HG03442 (cell line): Measurements from ENCODE around the gene DRD1.

Source experiments
- ATAC-seq: cut with Tn5 transposase; IDR thresholded peaks from one replicate; pipeline ENCODE4 v1.9.1; 2021; ENCODE audit warnings: mild to moderate bottlenecking, moderate library complexity; ENCODE audit not compliant: unreplicated experiment

DRD1 gene

DNA sequence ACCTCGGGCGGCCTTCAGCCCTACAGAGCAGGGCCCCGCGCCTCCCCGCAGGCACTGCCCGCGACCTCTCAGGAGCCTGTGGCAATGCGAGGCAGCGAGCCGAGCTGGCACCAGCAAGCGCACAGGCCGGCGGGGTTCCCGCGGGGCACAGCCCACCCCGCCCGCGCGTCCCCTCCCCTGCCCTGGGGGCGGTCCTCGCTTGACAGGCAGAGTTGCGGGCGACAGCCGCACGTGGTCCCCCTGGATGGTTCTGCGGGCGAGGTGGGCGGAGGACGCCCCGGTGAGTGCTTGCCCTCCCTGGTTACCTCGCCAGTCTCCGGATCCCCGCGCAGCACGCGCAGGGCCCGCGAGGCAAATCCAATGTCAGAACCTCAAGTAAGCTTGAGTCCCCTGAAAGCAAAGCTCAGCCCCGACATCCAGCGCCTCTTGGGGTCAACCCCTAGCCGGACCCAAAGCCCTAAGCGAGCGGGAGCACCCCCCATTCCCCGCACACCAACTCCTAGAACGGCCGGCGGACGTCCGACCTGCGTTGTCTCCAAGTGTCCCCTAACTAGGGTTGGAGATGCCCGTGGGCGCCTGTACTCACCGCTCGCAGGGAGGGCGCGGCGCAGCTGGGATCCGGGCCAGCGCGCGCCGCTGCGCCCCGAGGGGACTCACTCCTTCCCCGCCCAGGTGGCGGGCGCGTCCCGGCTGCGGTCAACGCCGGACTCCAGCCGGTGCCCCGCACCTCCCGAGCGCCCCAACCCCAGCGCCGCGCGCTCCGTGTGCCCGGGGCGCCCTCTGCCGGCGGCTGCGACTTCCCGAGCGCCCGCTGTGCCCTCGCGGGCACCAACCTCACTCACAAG lies at the start of gene DRD1:
DRD1 (minus strand) TSS at position 123 of the 845 bp plus-strand sequence. CDS start 1,083 bp downstream, outside the sequence.
- ATAC-seq: no peak

- no peak for ATAC-seq
These were observed 49.7 kb upstream of the DRD1 start for GRCh38 chr5:175493726-175494125.

GRCh38 chr5:175493260-175493659 lies 49.3 kb upstream of the DRD1 start:
- ATAC-seq: no peak

DNA sequence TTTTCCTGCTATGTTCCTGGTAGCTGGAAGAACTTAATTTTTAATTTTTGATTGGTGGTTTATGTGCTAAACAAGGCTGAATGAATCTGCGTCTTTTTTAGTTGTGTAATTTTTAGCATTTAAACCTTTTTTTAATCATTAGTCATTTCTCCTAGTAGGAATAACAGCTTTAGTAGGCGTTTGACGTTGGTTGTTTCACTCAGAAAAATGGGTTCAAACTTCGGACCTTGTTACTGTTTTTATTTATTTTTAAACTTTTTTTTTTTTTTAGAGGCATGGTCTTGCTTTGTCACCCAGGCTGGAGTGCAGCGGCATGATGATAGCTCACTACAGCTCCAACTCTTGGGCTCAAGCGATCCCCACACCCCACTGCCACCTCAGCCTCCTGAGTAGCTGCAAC lies 47.2 kb upstream of the DRD1 start:
- ATAC-seq: no peak

DNA sequence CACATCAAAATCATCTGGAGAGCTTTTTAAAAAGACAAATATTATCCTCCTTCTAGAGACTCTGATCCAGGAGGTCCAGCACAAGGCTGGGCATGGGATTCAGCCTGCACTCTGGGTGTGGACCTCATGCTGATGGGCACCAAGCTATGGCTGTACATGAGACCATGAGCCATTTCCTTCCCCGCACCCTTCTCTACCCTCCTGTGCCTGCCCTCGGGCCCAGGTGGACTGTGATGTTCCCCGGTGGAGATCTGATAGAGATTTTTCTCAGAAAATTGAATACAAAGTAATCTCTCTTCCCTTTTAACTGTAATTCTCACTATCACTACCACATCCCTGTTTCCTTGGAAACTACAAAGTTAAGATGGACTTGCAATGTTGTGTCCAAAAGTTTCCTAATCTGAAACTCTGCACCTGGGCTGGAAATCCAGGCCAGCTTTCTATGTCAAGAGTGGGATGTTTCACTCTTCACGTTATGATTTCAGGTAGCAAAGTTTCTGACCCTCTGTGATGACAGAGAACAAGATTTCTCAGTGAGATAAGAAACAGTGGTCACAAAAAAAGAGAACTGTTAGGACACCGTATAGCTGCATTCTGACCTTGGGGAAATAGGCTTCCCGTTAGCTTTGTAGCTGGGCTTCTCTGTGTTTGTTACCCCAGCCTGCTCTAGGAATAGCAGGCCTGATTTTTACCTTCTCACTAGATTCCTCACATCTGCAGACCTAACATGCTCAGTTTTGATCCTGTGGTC lies 45.9 kb upstream of the DRD1 start:
- peak; percentile 47 for ATAC-seq

GRCh38 chr5:175487514-175488222 lies 43.7 kb upstream of the DRD1 start:
- no peak for ATAC-seq

- no peak for ATAC-seq
These were observed 41.6 kb upstream of the DRD1 start for GRCh38 chr5:175485631-175486030.

DNA sequence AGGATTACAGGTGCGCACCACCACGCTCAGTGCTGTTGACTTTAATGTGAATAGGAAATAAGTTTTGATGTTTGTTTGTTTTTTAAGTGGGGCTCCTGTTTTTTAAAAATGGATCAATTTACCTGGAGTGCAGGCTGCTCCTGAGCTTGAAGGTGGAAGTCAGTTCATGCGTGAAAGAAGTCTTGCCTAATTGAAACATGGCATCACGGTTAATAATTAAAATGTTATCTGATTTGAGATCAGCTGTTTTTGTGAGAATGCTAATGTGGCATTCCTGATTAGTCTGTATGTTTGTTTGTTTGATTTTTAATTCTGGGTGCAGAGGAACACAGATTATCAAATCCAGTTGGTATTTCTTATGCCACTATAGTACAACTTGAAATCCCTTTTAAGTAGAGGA lies 40.8 kb upstream of the DRD1 start:
- no peak for ATAC-seq

- no peak for ATAC-seq
These were observed 40.3 kb upstream of the DRD1 start for GRCh38 chr5:175484322-175484721.

GRCh38 chr5:175483337-175483736 lies 39.4 kb upstream of the DRD1 start:
- ATAC-seq: no peak

- ATAC-seq: peak; percentile 3
These were observed 35.3 kb upstream of the DRD1 start for GRCh38 chr5:175479125-175479881.

DNA sequence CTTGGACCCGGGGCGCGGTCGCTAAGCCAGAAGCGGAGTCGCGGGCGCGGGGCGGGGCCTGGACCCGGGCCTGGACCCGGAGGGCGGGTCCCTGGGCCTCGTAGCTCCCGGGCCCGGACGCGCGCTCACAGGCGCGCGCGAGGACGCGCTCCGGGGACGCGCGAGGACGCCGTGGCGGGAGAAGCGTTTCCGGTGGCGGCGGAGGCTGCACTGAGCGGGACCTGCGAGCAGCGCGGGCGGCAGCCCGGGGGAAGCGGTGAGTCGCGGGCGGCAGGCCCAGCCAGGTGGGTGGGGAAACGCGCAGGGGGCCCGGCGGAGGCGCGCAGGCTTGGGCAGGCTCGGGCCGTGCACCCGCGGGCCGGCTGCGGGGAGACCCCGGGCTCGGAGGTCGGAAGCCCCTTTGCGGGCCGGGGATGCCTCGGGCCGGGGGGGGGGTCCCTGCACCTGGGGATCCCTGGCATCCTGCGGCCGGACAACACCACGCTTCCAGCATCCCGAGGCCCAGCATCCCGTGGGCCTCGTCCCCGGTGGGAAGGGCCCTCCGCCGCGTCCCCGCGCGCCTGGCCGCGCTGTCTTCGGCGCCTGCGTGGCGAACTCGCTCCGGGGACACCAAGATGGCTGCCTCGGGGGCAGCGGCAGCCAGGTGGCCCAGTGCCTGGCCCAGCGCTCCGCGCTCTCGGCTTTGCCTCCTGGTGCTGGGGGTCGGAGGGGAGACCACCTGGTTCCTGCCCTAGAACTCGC lies 34.6 kb upstream of the DRD1 start, which contains the start of gene SFXN1:
SFXN1 (plus strand) TSS at position 177 of the 741 bp plus-strand sequence. CDS start 13,544 bp downstream, outside the sequence.
- peak; percentile 86 for ATAC-seq

GRCh38 chr5:175478008-175478383 lies 34.0 kb upstream of the DRD1 start:
- no peak for ATAC-seq

DNA sequence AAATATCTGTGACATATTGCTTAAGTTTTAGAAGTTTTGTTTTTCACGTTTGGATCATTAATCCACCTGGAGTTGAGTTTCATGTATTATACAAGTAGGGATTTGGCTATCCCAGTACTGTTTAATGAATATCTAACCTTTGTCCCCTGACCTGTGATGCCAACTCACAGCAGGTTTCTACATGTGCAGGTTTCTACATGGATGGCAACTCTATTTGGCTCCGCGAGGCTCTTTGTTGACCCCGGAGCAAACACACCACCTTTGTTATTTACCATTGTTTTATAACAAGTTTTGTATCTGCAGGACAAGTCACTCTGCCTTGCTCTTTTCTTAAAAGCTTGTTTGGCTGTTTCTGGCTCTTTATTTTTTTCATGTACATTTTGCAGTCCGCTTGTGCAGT lies 33.5 kb upstream of the DRD1 start:
- ATAC-seq: no peak

DNA sequence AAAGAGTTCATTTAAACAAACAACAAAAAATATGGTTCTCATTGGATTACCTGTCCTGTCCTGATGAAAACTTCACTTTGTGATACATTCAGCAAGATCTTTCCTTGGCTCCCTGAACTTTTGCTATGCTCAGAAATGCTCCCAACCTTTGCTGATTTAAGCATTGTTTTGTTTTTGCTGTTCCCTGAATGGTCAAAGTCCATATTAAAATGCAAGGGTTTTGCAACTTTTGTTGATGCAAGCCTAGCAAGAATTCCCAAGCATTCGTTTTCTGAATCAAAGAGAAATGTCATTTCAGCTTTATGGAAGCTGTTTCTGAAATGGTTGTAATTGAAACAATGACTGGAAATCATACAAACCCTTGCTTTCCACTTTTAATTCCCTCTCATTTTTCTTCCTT lies 31.3 kb upstream of the DRD1 start:
- no peak for ATAC-seq

GRCh38 chr5:175472378-175472777 lies 28.4 kb upstream of the DRD1 start:
- ATAC-seq: no peak

GRCh38 chr5:175471628-175472027 lies 27.6 kb upstream of the DRD1 start:
- peak; percentile 83 for ATAC-seq

DNA sequence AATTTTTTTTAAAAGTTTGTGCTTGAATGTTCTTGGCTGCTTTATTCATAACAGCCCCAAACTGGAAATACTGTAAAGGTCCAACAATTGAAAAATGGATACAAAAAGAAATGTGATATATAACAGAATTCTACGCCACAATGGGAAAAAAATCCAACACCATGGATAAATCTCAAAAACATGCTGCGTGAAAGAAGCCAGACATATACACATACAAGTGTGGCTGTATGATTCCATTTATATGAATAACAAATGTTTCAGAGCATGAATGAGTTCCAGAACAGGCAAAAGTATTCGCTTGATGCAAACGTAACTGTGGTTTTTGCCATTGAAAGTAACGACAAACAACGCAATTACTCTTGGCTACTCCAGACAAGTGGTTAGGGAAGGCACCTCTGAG lies 27.2 kb upstream of the DRD1 start:
- no peak for ATAC-seq

- ATAC-seq: no peak
These were observed 26.8 kb upstream of the DRD1 start for GRCh38 chr5:175470781-175471180.

DNA sequence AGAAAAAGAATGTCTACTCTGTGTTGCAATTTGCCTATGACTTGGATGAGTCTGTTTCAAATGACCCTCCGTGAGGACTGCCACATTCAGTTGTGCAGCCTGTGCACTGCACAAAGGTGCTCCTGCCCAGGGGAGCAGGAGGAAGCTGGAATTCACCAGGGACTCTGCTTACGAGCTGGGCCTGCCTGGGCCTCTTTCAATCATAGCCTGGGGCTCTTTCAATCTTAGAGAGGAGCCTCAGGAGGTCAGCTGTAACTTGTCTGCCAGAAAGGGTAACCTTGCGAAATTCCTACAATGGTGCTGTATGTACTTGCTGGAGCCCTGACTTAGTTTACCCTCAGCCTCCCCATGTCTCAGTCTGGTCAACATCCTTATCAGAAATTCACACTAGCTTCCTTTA lies 25.9 kb upstream of the DRD1 start:
- no peak for ATAC-seq
